K562 treated with DMSO at 1 percent for 24 hours (cell line): ENCODE data around the gene CHTF8. TPM values are rescaled to one million over a fixed set of nuclear protein-coding genes. Genes with fewer than 3 reads are reported as not detected.

Experiments
- total RNA-seq: library from RNA; unstranded; fragments of 300-600 nt; gene quantifications from 2 replicates; pipeline ENCODE4 v1.2.3, GENCODE V29; 2022; ENCODE audit warnings: low read depth; ENCODE audit not compliant: insufficient read depth

The CHTF8 gene, protein sequence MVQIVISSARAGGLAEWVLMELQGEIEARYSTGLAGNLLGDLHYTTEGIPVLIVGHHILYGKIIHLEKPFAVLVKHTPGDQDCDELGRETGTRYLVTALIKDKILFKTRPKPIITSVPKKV
- total RNA-seq: 166 and 169 TPM in 2 replicates

DNA sequence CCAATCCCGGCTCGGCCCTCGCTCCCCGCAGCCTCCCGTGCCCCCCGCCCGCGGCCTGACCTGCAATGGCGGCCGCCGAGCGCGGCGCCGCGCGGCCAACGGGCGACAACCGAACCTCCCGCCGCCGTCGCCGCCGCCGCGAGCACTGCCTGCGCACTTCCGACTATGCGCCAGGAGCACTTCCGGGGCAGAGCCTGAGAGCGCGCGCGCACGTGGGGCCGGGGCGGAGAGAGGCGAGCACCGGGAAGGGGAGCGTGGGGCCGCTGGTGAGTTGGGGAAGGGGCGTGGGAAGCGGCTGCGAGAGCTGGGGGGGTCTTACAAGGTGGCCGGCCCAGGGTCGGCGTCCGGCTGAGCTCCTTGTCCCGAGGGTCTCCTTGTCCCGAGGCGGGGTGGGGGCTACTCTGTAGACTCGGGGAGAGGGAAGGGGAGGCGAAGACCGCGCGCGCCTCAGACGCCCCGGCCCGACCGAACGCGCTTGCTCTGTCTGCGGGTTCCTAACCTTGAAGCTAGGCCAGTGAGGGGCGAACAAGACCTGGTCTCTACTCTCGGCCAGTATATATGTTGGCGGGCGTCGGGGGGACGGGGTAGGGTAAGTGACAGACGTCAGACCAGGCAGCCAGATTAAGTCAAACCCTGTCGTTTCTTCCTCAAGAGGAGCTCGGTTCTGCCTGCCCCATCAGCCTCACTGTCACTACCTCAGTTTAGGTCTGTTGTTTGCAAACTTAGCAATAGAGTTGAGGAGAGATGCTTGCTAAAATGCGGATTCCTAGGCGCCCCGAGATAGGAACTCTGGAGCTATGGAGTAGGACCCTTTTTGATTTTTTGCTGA is at the start of gene CHTF8, which contains the start of gene UTP4:
Gene CHTF8, minus strand, starts transcription at position 165 of the 829 bp plus-strand sequence. CDS start 11,130 bp downstream, outside the sequence.
Gene UTP4, plus strand, starts transcription at position 226 of the 829 bp plus-strand sequence. CDS start 811 bp downstream, outside the sequence.

DNA sequence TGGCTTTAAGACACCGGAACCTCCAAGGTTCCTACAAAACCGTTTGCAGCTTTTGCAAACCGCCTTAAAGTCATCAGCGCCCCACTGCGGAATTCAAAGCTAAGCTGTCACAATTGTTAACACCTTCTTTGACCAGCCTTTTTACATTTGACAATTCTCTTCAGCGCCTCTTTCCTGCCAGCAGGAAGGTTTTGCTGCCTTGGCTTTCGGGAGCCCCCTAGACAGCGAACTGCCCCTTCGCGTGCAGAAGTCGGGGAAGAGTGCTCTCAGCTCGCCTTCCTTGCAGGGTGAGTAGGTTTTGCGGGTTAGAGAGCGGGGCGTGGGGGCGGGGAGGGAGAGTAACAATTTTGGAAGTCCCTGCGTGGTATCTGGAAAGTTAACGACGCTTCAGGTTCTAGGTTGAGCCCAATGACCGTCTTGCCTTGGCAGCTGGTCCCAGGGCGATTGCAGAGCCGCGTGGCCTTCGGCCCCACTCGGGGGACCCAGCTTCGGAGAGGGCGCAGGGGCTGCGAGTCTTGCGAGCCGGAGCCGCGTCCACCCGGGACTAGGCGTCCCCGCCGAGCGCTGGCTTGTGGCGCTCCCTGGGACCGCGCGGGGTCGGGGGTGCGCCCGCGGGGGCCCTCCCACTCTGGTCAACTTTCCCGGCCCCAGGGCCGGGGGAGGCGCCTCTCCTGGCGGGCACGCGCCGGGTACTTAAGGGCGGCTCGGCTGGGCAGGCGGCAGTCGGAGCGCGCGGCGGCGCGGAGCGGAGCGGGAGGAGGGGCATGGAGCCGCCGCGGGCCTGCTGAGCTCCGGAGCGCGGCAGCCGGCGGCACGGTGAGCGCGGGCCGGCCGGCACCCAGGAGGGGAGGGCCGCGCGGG is 26.7 kb downstream of the CHTF8 start, which contains the start of gene HAS3:
Gene HAS3, plus strand, starts transcription at position 153 of the 861 bp plus-strand sequence. CDS start 3,743 bp downstream, outside the sequence.

Other genes with a start within 250 kb of the CHTF8 start
- 0.46 and 0.65 TPM in 2 replicates for gene HAS3, start 26.9 kb downstream of the CHTF8 start, total RNA-seq
- gene UTP4, start 61 bp upstream of the CHTF8 start, total RNA-seq: 41.2 and 46.0 TPM in 2 replicates
- 7.9 and 9.5 TPM in 2 replicates for gene SNTB2, start 54.6 kb upstream of the CHTF8 start, total RNA-seq
- 65.5 and 69.2 TPM in 2 replicates for gene VPS4A, start 178.8 kb upstream of the CHTF8 start, total RNA-seq
- 28.4 and 28.7 TPM in 2 replicates for gene PDF, start 198.0 kb upstream of the CHTF8 start, total RNA-seq
- 38.6 and 41.1 TPM in 2 replicates for gene COG8, start 207.0 kb upstream of the CHTF8 start, total RNA-seq
- 11.5 and 13.2 TPM in 2 replicates for gene NIP7, start 207.2 kb upstream of the CHTF8 start, total RNA-seq
- not detected in 2 replicates for gene TMED6, start 219.2 kb upstream of the CHTF8 start, total RNA-seq